Activated CD8-positive, alpha-beta memory T cell treated with anti-CD3 and anti-CD28 coated beads, Interleukin-2, amount 50 U/mL, for 4 hours (primary cell): ENCODE results near the gene RREB1.

Experiments used
- DNase-seq: peaks from one replicate; pipeline ENCODE4 v3.0.0-alpha.2; 2020

Gene RREB1

DNA sequence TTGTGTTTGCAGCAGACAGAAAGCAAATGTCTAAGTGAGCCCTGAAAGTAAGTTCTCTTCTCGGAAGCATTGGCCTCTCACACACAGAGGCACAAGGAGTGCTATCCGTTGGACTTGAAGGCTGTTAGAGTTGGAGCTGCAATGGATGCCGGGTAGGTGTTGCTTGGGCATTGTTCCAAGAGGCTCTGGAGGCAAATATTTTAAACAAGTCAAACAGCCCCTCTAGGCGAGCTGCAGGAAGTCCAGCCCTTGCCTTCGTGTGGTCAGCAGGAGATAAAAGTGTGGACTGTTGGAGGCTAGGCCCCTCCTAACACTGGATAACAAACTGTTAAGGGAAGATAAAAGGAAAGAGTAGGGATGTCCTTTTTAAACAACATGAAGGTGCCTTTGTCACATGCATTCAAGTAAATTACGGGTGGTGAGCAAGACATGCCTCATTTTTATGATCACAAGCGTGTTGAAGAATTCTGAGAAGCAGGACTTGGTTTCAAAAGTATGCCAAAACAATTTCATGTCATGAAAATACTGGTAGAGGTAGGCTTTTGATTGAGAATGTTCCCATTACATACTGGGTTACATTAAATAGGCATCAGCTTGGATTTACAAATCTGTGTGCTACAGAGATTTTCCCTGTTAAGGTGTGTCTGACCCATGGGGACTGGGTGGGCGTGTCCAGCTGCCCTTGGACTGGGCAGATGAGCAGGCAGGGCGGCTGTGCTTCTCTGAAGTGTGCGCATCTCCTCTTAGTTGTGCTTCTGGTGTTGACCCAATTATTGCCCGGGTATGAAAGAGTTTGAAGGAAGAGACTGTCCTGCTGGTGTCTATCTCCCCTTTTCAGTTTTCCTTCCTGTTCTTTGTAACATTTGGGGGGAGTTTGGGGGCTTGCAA lies 57.5 kb downstream of the RREB1 start:
- DNase-seq: no peak

GRCh38 chr6:7165890-7166267 lies 58.1 kb downstream of the RREB1 start:
- no peak for DNase-seq

GRCh38 chr6:7166410-7167293 lies 58.9 kb downstream of the RREB1 start:
- DNase-seq: no peak

DNA sequence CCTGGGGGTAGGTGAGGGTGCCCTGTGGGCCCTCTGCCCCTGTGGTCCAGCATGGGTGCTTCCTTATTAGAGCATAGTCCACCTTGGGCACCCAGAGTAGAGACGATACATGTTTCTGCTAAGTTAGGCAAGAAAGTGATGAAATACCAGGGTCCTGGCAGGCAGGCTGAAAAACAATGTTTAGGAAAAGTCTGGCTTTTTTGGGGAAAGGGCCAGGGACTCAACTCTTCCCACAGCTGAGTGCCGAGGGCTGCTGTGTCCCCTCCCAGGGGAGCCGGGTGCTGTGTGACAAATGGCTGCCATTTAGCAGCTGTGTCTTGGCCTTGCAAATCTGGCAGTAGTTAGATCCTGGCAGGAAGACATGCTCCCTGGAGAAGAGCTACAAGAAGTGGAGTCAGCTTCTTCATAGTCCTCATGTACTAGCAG lies 61.5 kb downstream of the RREB1 start:
- no peak for DNase-seq

GRCh38 chr6:7170117-7170732 lies 62.5 kb downstream of the RREB1 start:
- no peak for DNase-seq

- DNase-seq: no peak
Observed at GRCh38 chr6:7171119-7171518, 63.4 kb downstream of the RREB1 start.

DNA sequence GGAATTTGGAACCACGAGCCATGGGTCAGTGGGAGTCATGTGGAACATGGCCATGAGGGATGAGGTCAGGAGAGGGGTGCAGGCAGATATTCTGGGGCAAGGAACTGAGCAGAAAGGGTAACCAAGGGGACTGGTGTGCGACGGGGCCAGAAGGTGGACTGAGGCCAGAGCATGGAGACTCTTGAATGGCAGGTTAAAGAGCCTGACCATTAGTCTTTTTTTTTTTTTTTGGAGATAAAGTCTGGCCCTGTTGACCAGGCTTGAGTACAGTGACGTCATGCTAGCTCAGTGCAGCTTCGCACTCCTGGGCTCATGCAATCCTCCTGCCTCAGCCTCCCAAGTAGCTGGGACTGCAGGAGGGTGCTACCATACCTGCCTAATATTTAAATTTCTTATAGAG lies 64.0 kb downstream of the RREB1 start:
- no peak for DNase-seq

GRCh38 chr6:7172649-7173048 lies 64.9 kb downstream of the RREB1 start:
- DNase-seq: no peak

DNA sequence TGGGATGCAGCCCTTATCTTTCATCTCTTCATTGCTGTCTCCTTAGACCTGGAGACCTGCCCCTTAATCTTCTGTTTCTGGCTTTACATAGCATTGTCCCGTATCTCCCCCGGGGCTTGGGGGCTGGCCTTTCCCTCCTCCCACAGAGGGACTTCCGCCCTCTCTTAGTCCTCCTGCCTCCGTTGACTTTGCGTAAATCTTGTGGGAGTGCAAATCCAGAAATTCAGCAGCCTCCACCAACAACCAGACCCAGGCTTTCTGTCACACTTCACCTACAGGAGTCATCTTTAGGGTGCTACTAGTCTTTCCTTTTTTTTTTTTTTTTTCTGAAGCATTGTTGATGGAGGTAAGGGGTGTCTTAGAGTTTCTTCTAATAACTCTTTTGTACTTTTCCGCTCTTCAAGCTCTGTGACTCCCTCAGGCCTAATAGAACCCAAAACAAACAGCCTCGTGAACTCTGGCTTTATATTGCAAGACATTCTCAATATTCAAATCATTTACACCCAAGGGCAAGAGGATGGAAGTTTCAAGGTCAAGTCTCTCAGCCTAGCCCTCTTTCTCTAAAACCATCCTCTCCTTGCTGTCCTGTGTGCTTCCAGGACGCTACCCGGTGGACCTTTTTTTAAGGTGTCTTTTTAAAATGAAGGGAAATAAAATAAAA lies 66.2 kb downstream of the RREB1 start:
- DNase-seq: no peak

DNA sequence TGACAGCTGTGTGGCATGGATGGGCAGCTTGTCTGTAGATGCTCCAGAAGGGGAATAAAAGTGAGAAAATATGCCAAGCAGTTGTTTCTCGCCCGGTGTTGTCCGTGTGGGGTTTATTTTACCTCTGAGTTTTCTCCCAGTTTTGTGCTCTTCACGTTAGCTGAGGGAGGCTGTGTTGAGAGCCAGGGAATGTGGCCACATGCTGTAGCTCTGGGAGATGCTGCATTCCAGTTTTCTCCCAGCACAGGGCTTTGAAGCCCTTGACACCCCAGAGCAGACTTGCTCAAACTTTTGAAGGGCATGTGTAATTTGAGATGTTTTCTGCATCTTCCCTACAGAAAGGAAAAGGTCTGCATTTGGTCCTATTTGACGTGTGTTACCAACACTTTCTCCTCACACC lies 67.7 kb downstream of the RREB1 start:
- DNase-seq: no peak

DNA sequence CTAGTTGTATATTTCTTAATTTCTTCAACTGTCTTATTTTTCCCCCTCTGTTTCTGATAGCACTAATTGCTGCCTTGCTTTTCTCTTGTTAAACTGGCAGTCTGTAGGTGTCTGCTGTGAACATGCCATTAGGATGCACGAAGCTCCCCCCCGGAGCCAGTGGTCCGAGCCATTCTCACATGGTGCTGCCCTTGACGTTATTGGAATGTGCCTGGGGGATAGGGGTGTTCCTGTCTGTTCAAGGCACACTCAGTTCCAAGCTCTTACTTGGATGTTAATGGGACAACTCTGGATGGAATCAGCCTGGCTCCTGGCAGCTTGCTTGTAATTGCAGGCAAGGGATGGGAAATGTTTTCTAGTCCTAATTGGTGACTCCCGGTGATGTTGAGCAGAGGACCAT lies 68.4 kb downstream of the RREB1 start:
- no peak for DNase-seq

DNA sequence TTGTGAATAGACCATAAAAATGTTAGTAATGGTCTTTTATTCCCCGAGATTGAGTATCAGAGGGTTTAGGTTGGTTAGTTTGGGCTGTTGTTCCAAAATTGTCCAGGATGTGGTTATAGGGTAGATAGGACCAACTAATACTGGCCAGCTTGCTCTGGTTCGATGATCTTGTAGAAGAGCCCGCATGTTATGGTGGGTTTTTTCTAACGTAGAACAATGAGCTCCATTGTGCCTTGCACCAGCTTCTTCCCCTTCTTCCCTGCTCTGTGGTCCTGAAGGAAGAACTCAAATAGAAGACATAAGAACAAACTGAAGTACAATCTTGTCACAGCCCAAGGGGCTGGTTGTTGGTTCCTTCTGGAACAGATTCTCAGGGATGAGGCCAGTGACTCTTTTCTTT lies 70.5 kb downstream of the RREB1 start:
- no peak for DNase-seq

- DNase-seq: no peak
Observed at GRCh38 chr6:7180751-7181150, 73.0 kb downstream of the RREB1 start.

DNA sequence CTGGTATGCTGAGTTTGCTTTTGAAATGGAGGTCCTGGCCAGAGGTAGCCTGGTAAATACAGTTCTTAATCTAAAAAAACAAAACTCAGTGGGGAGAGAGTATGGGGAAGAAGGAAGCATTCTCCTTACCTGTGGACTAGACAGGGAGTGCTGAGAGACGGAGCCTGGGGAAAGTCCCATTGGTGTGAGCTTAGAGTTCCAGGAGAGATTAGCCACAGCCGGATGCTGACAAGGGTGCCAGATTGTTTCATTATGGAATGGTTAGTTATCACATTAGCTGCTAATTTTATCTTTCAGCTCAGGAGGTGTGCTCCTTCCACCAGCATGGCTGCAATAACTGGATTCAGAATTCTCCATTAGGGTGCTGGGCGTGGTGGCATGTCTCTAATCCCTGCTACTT lies 75.9 kb downstream of the RREB1 start:
- no peak for DNase-seq

DNA sequence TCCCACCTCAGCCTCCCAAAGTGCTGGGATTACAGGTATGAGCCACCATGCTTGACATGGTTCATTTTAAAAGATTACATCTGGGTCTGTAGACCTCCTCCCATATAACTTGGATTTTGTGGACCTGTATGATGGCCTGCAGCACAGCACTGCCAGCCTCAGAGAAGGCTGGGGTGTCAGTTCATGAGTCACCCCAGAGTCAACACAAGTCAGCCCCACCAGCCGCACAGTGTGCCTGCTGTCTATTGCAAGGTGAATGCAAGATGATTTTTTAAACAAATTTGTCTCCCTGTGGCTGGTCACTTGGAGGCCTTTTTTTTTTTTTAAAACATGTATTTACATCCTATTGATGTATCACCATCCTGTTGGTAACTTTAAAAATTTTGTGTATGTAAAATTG lies 76.7 kb downstream of the RREB1 start:
- DNase-seq: no peak

DNA sequence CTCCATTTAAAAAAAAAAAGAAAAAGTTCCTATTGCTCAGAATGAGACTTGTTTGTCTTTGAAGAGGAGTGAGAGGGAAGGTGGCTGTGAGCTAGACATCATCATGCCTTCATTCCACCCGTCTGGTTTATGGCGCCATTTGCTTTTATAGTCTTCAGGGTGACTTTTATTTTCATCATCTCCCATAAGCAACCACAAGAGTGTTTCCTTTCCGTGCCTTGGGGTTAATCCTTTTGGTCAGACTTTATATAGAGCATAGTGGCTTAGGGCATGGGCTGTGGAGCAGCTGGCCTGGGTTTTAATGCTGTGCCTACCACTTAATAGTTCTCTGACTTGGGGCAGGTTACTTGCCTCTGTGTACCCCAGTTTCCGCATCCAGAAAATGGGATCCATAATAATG lies 77.8 kb downstream of the RREB1 start:
- DNase-seq: no peak

DNA sequence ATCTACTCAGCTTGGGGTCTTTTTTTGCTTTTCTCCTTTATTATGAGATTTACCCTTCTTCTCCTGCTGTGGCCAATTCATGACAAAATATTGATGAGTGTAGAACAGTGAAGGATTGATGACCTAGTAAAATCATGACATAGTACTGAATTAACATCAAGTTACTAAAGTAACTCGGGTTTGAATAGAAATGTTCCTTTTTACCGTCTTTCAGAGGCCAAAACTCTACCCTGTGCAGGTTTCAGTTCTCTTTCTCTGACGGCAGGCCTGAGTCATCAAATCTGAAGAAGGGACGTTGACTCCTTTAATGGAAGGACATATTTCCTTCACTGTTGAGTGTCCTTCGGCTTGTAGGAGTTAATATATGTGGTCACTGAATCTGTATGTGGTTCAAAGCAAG lies 80.7 kb downstream of the RREB1 start:
- no peak for DNase-seq

GRCh38 chr6:7189101-7189758 lies 81.5 kb downstream of the RREB1 start:
- no peak for DNase-seq

DNA sequence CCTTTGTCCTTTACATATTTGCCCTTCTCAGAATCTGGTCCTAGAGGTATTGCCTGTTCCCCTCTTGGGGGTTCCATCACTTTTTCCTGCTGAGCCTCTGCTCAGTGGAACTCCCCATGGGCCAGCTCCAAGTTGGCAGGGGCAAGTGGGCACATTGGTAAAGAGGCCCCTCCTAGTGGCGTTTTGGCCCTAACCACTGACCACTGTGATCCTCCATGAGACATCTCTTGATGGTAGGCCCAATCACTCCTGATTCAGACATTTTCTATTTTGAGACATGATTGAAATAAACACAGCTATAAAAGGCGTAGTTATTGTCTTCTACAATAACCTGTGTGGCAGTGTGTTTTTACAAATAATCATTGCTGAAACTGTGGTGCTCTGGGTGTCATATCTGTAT lies 83.0 kb downstream of the RREB1 start:
- DNase-seq: no peak

DNA sequence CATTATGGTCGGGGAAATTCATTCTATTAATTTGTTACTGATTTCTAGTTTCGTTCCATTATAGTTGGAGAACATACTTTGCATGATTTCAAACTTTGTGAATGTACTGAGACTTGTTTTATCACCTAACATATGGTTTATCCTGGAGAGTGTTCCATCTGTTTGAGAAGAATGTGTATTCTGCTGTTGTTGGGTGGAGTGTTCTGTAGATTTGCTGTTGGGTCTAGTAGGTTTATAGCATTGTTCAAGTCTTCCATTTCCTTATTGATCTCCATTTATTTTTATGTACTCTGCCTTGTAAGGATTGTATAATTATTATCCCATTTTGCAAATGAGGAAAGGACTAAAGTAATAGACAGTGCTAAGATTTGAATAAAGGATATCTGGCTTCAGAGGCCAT lies 85.4 kb downstream of the RREB1 start:
- DNase-seq: no peak

GRCh38 chr6:7194657-7195056 lies 86.9 kb downstream of the RREB1 start:
- no peak for DNase-seq

GRCh38 chr6:7195339-7196018 lies 87.7 kb downstream of the RREB1 start:
- no peak for DNase-seq
